ENCODE data around the gene ATP5F1D.

The ATP5F1D gene

DNA sequence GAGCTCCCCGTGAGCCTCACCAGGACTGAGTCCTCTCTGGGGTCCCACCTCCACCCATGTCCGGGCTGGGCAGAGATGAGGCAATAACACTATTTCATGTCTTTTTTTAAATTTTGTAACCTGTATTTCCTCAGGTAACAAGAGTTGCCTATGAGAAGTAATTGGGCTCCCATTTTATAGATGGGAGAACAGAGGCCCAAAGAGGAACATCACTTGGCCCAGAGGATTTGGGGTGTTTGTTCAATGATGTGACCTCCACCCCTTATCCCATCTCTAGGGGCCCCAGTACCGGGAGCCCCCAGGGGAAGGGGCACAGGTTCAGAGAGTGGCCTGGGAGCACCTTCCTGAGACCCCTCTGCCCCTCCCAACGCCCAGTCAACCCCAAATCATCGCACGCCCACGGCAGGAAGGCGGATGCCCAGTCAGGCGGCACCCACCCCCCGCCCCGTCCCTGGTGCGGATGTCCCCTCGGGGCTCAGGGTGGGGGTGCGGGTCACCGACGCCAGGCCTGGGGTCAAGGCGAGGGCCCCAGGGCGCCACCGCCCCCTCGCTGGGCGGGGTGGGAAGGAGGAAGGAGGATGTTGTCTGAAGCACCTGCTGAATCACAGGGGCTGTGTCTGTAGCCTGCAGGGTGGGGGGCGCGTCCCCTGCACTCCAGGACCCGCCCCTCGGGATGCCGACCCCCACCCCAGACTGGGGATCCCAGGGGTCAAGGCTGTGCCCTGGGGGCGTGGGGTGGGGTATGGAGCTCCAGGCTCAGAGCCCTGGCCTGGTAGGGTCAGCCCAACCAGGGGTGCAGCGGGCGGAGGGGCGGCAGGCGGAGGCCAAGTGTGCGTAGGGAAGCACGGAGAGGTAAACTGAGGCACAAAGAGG, 18.6 kb downstream of the ATP5F1D start:
- no peak for DNase-seq

DNA sequence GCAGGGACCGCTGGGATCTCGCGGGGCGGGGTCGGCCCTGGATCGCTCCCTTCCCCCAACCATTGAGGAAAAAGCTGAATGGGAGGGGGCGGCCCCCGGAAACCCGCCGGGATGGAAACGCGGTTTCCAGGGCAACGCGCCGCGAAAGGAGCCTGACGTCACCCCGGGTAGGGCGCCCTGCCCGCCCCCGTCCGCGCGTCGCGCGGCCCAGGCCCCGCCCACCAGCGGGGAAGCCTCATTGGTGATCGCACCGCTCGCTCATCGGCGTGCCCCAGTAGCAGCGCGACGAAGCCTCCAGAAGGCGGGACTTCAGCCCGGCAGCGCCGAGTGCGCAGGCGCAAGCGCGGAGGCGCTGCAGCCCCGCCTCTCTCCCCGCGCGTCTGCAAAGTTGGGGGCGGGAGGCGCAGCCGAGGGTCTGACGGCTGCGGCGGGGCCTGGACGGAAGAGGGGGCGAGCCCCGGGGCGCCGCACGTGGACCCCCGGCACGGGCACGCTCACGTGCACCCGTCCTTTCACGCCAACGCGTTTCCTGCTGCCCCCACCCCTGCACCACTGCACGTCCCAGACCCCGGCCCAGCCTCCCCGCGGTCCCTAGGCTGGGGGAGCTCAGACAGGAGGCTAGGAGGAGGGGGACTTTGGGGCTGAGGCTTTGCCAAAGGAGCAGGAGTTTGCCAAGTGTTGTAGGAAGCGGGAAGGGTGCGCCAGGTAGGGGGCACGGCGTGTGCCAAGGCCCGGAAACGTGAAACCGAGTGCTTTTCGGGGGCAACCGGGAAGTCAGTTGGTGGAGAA, 19.4 kb downstream of the ATP5F1D start:
- DNase-seq = peak; percentile 90

DNA sequence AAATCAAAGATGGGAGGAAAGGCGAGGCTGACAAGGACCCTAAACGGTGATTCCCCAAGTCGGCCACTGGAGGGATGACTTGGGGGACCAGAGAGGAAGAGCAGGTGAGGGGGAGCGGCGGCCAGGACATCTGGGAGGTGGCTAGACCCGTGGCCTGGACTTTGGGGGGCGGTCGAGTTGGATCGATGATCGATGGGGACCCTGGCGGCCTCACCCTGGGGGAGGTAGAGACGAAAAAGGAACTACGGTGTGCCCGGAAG, 19.9 kb downstream of the ATP5F1D start:
- no peak for DNase-seq

DNA sequence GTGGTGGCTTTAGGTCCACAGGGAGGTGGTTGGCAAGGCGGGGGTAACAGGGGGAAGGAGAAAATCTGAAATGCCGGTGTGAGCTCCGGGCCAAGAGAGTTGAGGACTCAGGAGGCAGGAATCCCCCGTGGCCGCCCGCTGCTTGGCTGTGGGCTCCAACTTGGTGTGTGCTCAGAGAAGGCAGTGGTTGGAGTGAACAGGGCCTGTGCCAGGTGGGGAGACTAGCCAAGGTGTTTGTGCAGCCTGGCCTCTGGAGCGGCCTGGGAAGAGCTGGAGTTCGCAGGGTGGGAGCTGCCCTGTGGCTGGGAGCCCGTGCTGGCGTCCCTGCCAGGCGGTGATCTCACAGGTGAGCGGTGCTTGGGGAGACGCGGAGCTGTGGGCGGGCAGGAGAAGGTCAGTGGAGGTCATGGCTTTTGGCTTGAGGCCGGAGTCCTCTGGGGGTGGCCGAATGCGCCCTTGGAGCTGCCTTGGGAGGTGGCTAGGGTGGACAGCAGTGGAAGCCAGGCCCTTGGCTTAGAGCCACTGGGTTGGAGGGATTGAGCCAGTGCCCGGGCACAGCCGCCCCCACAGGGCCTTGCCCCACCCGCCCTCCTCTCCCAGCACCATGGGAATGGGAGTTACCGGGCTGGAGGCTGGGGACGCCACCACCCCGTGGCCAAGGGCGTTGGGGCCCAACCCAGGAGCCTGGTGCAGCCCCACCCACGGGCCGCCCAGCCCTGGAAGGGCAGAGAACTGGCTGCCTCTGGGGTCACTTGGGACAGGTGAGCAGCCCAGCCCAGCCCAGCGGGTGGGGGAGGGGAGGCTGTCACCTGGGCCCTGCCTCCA, 20.5 kb downstream of the ATP5F1D start:
- no peak for DNase-seq

DNA sequence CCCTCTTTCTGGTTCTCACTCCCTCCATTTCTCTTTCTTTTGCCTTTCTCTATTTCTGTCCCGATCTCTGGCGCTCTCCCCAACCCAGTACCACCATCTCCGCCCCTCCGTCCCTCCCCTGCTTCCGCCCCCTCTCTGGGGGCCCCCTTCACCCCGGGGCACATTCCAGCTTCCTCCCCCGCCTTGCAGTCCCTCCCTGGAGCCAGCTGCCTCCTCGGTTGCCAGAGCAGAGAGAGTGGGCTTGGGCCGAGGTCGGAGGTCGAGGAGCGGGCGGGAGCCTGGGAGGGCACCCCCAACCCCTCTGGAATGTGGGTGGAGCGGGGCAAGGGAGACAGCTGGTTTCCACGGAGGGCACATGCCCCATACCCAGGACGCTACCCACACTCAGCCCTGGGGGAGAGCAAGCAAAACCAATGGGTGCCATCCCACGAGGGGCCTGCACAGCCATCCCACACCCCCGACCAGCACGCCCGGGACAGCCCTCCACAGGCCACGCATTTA, 21.1 kb downstream of the ATP5F1D start:
- DNase-seq = no peak

DNA sequence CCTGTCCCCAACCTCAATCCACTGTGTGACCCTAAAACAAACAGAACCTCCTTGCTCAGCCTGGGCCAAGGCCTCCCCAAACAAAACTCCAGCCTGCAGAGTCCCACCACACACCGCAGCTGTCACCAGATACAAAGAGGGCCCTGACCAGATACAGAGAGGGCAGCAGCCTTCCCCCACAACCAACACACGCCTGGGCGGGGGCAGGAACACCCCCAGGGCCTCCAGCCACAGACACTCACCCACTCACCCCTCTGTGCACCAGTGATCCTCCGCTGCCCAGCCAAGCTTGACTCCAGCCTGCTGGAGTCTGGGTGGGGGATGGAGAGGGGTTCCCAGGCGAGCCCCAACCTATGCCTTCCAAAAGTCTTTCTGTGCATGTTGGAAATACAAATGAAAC, 21.6 kb downstream of the ATP5F1D start:
- no peak for DNase-seq

DNA sequence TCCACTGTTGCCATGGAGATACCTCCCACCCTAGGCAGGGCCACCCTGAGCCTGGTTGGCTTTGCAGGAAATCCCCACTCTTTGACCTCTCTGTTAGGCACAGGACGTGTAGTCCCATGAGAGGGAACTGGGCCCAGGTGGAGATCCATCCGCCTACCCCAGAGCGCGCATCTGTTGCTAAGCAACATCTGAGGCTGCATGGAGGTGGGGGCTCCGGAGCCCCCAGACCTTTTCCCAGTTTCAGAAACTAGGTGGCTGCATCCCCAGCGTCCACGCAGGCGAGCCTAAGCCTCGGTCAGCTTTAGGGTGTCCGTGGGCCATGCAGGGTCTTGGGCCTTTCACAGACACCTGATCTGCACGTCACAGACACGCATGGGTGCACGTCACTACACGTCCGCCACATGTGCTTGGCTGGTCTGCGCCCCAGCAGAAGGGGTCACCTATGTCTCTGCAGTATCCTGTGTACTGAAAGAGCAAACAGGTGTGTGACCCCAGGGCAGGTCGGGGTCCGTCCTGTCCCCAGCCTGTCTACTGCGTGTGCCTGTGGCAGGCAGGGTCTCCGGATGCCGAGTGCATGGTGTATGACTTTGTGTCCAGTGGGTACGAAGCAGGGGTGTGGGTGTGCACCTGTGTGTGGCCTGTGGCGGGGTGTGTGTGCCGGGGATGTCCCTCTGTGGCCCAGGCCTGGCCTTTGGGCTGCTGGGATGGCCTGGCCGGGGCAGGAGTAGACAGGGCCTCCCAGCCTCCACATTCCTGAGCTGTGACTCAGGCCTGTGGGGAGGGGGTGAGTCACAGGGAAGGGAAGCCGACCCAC, 23.5 kb downstream of the ATP5F1D start:
- no peak for DNase-seq

DNA sequence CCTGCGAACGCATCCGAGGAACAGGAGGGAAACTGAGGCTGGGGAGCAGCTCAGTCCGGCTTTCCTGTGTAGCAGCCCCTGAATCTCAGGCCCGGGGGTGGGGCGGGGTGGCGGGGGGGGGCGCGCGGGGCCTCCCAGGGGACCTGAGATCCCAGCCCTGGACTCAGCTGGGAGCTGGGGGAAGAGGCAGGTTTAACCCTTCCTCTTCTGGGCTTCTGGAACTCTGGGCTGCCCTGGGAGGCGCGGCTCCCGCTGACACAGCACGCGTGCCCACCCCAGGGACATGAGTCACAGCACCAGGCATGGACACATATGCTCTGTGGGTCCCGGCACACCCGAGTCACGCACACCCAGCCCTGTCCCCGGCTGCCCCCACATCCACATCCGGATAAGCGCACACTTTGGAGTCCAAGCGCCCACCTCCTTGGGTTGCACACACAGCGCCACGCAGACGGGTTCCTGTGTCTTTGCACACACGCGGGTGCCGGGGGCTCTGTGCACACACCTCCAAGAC, 24.1 kb downstream of the ATP5F1D start:
- DNase-seq = no peak

DNA sequence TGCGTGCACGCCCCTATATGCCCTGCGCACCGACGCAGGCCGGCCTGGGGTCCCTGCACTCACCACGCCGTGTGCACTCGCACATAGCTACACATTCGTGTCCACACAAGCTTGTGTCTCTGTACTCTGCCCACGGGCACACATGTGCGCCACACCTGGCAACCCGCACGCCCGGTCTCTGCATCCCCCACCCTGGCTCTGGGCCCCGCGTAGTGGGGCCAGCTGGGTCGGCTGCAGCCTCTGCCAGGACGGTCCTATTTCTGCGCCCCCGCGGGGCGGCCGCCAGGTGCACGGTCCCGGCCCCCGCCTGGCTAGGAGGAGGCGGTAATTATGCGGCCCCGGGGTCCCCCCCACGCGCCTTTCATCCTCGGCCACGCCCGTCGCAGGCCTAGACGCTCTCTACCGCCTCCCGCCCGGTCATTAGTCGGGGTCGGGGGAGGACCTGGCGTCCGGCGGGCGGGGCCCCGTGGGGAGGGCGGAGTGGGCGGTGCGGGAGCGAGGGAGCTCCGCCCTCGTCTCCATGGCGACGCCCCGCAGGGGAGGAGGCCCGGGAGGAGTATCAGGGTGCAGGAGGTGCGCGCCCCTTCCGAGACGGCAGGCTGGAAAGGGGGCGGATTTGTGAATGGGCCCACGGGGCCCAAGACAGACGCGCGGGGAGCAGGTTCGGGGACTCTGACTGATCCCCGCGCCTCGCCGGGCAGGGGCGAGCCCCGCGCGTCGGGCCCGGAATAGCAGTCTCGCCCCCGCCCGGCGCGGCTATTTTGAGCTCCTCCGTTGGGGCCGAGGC, 24.8 kb downstream of the ATP5F1D start:
- DNase-seq = peak; percentile 88

DNA sequence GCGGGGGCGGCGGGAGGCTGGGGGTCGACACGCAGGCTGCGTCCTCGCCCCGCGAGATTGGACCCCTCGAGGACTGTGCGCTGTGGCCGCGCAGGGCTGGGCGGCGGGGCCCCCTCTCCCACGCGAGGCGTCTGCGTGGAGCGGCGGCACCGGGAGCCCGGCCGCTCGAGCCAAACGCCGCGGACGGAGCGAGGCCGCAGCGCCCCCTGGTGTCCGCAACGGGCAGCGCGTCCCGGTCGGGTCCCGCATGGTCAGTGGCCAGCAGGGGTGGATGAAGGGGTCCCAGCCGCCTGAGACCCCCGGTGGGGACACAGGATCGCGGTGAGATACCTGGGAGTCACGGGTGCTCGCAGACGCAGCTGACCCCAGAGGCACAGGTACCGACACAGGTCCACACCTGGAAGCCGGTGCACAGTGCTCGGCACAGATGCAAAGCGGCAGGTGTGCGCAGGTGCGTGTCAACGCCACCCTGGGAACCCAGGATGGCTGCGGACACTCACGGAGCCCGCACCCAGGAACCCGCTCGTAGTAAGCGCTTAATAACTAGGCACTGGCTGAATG, 25.4 kb downstream of the ATP5F1D start:
- no peak for DNase-seq

DNA sequence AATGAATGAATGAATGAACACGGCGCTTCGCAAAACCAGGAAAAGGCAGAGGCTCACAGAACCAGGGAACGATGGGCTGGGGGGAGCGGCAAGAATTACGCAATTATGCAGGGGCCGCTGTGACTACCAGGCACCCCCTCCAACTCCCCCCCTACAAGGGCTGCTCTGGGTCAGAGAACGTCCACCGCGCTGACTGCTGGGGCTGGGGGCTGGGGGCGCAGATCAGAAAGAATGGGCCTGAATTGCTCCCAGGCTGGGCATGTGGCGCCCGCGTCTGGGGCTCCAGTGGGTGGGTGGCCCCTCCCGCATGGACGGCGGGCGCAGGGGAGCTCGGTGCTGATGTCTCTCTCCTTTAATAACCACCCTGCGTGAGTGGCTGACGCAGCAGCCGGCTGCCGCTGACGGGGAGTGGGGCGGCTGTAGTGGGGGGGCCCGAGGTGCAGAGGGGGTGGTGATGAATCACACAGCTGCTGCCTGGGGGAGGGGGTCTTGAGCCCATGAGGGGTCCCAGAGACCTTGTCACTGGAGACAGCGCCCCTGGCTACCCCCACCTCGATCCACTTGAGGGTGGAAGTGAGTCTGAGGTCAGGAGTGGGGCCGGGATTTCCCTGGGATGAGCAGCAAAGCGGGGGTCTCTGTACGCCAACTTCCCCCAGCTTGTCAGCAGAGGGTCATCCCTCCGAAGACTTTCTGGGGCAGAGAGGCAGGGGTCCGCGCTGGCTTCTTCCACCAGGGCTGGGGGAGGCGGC, 26.1 kb downstream of the ATP5F1D start:
- DNase-seq = peak; percentile 28

DNA sequence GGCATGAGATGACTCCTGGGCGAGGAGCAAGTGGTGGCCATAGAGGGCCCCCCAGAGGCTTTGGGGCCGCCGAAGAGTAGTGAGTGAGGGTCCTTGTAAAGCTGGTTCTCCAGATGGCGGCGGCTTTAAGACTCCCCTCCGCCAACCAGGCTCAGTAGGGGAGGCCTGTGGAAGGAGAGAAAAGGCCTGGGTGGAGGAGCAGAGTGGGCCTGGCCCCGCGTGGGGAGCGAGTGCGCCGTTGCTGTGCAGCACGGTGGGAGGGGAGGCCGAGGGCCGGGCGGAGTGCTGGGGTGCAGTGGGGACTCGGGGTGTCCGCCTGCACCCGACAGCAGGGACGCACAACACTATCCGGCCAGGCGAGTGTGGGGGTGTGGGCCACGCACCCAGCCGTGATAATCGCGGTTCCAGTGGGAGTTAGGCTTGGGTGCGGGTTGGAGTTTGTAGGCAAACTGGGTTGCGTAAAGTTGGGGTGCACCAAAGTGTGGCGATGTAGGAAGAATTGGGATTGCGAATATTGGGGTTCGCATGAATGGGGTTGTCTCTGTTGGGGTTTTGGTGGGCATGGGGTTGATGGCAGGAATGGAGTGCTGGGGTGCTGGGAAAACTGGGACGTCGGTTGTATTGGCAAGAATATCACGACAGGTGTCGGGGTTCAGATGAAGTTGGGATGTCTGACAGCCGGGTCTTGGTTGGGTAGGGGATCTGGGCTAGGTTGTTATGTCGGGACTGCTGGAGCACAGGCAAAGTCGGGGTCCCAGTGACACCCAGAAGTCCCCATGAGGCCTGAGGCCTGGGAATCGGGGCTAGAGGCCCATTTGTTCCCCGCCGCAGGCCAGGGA, 26.9 kb downstream of the ATP5F1D start:
- no peak for DNase-seq

DNA sequence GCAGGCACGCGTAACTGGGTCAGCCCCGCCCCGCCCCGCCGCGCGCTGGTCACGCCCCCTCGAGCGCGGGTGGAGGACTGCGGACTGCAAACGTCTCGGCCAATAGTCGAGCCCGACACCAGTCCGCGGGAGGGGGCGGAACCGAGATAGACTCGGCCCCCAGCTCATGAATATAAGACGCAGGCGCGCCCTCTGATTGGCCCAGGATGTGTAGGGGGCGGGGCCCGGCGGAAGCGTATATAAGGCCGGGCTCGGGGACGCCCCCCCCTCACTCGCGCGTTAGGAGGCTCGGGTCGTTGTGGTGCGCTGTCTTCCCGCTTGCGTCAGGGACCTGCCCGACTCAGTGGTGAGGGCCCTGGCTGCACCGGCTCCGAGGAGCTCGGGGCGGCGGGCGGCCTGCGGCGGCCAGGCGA, 27.5 kb downstream of the ATP5F1D start, which contains the start of gene CIRBP:
Gene CIRBP (plus strand): TSS at position 268 of the 413 bp plus-strand sequence. CDS start 1,602 bp downstream, outside the sequence.
- peak; percentile 98 for DNase-seq

DNA sequence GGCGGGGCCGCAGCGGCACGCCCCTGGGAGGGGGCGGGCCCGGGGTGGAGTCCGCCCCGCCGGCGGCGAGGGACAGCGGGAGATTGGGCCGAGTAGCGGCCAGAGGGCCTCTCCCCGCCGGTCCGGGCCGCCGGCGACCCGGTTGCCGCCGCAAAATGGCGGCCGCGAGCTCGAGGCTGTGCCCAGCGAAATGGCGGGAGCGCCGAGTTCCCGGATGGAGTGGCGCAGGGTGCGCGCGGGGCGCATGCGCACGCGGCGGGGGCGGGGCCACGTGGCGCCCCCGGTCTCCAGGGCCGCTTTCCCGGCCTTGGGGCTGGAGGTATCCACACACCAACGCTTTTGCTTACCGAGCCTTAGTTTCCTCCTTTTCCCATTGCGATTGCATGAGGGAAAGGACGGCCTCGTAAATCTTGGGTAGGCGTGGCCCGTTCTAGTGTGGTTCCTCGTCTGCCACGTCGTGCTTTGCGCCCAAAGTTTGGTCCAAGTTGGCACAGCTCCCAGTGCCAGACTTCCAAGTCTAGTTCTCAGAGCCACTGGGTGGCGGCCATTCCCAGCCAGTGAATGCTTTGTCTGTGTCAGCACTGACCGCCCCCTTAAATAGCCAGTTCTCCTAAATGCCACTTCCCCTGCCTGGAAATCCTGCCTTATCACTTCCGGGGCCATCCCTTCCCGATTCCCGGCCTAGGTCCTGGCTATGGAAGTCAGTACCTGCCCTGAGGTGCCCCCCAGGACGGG, 28.1 kb downstream of the ATP5F1D start:
- peak; percentile 72 for DNase-seq

DNA sequence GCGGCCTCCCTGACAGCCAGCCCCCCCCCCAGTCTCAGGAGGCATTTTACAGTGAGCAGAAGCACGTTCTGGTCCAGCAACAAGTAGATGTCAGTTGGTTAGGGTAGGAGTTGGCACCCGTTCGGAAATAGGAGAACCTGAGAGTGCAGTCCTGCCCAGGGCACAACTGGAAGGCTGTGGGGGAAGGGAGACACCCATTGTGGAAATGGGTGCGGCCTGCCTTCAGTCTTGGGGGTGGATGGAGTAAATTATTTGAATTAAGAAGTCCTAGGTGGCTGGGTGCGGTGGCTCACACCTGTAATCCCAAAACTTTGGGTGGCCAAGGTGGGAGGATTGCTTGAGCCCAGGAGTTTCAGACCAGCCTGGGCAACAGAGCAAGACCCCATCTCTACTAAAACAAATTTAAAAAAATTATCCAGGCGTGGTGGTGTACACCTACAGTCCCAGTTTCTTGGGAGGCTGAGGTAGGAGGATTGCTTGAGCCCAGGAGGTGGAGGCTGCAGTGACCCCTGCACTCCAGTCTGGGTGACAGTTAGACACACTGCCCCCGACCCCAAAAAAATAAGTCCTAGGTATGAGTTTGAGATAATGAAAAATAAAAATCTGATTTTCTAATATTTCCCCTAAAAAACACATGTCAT, 28.8 kb downstream of the ATP5F1D start:
- DNase-seq = no peak

DNA sequence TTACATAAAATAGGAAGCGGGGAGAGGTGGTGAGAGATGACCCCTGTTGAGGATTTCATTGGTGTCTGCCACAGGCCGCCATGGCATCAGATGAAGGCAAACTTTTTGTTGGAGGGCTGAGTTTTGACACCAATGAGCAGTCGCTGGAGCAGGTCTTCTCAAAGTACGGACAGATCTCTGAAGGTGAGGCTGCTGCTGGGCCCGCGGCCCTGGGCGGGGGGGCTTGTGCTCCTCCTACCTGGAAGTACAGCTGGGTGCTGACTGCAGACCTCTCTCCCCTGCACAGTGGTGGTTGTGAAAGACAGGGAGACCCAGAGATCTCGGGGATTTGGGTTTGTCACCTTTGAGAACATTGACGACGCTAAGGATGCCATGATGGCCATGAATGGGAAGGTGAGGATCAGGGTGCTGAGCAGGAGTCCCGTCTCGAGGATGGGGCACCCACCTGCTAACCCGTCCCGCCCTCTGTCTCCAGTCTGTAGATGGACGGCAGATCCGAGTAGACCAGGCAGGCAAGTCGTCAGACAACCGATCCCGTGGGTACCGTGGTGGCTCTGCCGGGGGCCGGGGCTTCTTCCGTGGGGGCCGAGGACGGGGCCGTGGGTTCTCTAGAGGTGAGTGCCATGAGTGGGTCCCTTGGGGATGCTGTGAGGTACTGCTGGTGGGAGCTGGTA, 29.4 kb downstream of the ATP5F1D start:
- no peak for DNase-seq

Data from NCI-H146 (cell line).